A549 (cell line): ENCODE results near the gene ERP44. TPM values are rescaled to one million over a fixed set of nuclear protein-coding genes. Genes with fewer than 3 reads are reported as not detected.

Experiments used
- ATAC-seq, 2 experiments: fragments of 200-7000 bp in 1 of 2; fragments of >200 bp in 1 of 2; cut with Nextera tagmentation in 1 of 2; cut with Tn5 transposase in 1 of 2; 3 replicates each; pipeline versions ENCODE4 v1.8.0 to v1.9.1; 2018 to 2020; ENCODE audit warnings: mild to moderate bottlenecking in 1 of 2, moderate library complexity in 1 of 2
- CTCF ChIA-PET: fragments of 300-600 bp; sonication (Branson Sonifier 250); formaldehyde crosslinking; extraction: SDS; loops from one replicate; lab custom pipeline; 2021; ENCODE audit warnings: antibody characterized with exemption, inconsistent platforms; lab: Yijun Ruan, JAX
- POLR2A ChIA-PET: fragments of 350-600 bp; formaldehyde crosslinking; extraction: SDS; loops from one replicate; lab custom pipeline; 2021; ENCODE audit warnings: antibody characterized with exemption, inconsistent platforms; lab: Yijun Ruan, JAX
- DNase-seq, 2 experiments: peaks; one replicate each; pipeline versions ENCODE4 v3.0.0 to v3.0.0-alpha.2; 2011 to 2016; ENCODE audit warnings: low read depth in 1 of 2, low spot score in 1 of 2
- FAIRE-seq: peaks from 2 replicates; lab custom pipeline; 2011; peaks lifted over from hg19 to GRCh38; lab: Jason Lieb, UNC
- H3K27ac ChIP-seq, 2 experiments: fragments of >200 bp; sonication (Bioruptor Twin); formaldehyde crosslinking; 3 replicates each; pipeline ENCODE4 v1.5.1; 2016 to 2017
- H3K4me1 ChIP-seq: fragments of >200 bp; sonication (Bioruptor Twin); formaldehyde crosslinking; 3 replicates; pipeline ENCODE4 v1.6.1; 2016
- H3K4me2 ChIP-seq: fragments of >200 bp; sonication (Bioruptor Twin); formaldehyde crosslinking; 3 replicates; pipeline ENCODE4 v1.6.1; 2016
- H3K4me3 ChIP-seq: fragments of >200 bp; sonication (Bioruptor Twin); formaldehyde crosslinking; 3 replicates; pipeline ENCODE4 v1.5.1; 2016
- H3K9me3 ChIP-seq: fragments of >200 bp; sonication (Bioruptor Twin); formaldehyde crosslinking; 3 replicates; pipeline ENCODE4 v1.6.1; 2016
- BCL3 ChIP-seq: fragments of >200 bp; sonication (Bioruptor Twin); formaldehyde crosslinking; IDR thresholded peaks from 3 replicates; pipeline ENCODE4 v1.6.1; 2016
- CBX2 ChIP-seq: fragments of 200-600 bp; sonication (generic); IDR thresholded peaks from 2 replicates; pipeline ENCODE4 v1.6.1; 2016; ENCODE audit warnings: low read depth, mild to moderate bottlenecking, borderline replicate concordance
- CBX8 ChIP-seq: fragments of 200-600 bp; sonication (generic); IDR thresholded peaks from 2 replicates; pipeline ENCODE4 v1.6.1; 2016
- CHD2 ChIP-seq: fragments of 150-350 bp; IDR thresholded peaks from 2 replicates; pipeline ENCODE4 v1.6.1; 2014; ENCODE audit warnings: low read length; ENCODE audit not compliant: partially characterized antibody
- EHF ChIP-seq: fragments of 250-450 bp; sonication (Bioruptor Pico); IDR thresholded peaks from 2 replicates; pipeline ENCODE4 v1.5.0; 2020; ENCODE audit warnings: mild to moderate bottlenecking
- EP300 ChIP-seq, 2 experiments: fragments of >200 bp; sonication (Bioruptor Twin); formaldehyde crosslinking; IDR thresholded peaks; 2 replicates in 1 of 2; 3 replicates in 1 of 2; pipeline ENCODE4 v1.6.1; 2016 to 2017
- FOSB ChIP-seq: fragments of 250-450 bp; sonication (Bioruptor Pico); IDR thresholded peaks from 2 replicates; pipeline ENCODE4 v1.5.0; 2020; ENCODE audit warnings: mild to moderate bottlenecking, moderate library complexity
- HOXA7 ChIP-seq: fragments of 250-450 bp; sonication (Bioruptor Pico); IDR thresholded peaks from 2 replicates; pipeline ENCODE4 v1.5.0; 2020; ENCODE audit warnings: mild to moderate bottlenecking, moderate library complexity
- HOXB5 ChIP-seq: fragments of 250-450 bp; sonication (Bioruptor Pico); IDR thresholded peaks from 2 replicates; pipeline ENCODE4 v1.5.0; 2020; ENCODE audit warnings: mild to moderate bottlenecking, moderate library complexity
- JUN ChIP-seq, 2 experiments: fragments of >200 bp; sonication (Bioruptor Twin); formaldehyde crosslinking; IDR thresholded peaks; 2 replicates in 1 of 2; 3 replicates in 1 of 2; pipeline ENCODE4 v1.6.1; 2016 to 2017
- JUNB ChIP-seq: fragments of >200 bp; sonication (Bioruptor Twin); formaldehyde crosslinking; IDR thresholded peaks from 2 replicates; pipeline ENCODE4 v1.6.1; 2016
- KDM5A ChIP-seq: fragments of 200-600 bp; sonication (generic); IDR thresholded peaks from 2 replicates; pipeline ENCODE4 v1.6.1; 2016; ENCODE audit warnings: antibody characterized with exemption, mild to moderate bottlenecking
- MAX ChIP-seq: IDR thresholded peaks from 2 replicates; pipeline ENCODE4 v1.6.1; 2012
- MYC ChIP-seq: IDR thresholded peaks from 2 replicates; pipeline ENCODE4 v1.6.1; 2012; ENCODE audit warnings: mild to moderate bottlenecking, inconsistent platforms, low read length, improper control_type of control experiment, borderline replicate concordance
- NR3C1 ChIP-seq: fragments of >200 bp; sonication (Bioruptor Twin); formaldehyde crosslinking; IDR thresholded peaks from 3 replicates; pipeline ENCODE4 v1.6.1; 2017
- PBX3 ChIP-seq: IDR thresholded peaks from 2 replicates; pipeline ENCODE4 v1.6.1; 2012
- PHF8 ChIP-seq: fragments of 200-600 bp; sonication (generic); IDR thresholded peaks from 2 replicates; pipeline ENCODE4 v1.6.1; 2016; ENCODE audit warnings: low read depth, mild to moderate bottlenecking, antibody characterized with exemption, moderate library complexity, borderline replicate concordance
- RCOR1 ChIP-seq: fragments of 150-350 bp; IDR thresholded peaks from 2 replicates; pipeline ENCODE4 v1.6.1; 2014; ENCODE audit warnings: antibody characterized with exemption, low read length, low read depth
- RFX5 ChIP-seq: fragments of 450-650 bp; IDR thresholded peaks from 2 replicates; pipeline ENCODE4 v1.7.1; 2014; ENCODE audit warnings: antibody characterized with exemption, mild to moderate bottlenecking, moderate library complexity
- SMC3 ChIP-seq: fragments of >200 bp; sonication (Bioruptor Twin); formaldehyde crosslinking; IDR thresholded peaks from 3 replicates; pipeline ENCODE4 v1.6.1; 2018; ENCODE audit warnings: inconsistent platforms
- USF2 ChIP-seq: fragments of 450-650 bp; IDR thresholded peaks from 2 replicates; pipeline ENCODE4 v1.6.1; 2014; ENCODE audit warnings: antibody characterized with exemption
- ZSCAN20 ChIP-seq: fragments of 250-450 bp; sonication (Bioruptor Pico); IDR thresholded peaks from 2 replicates; pipeline ENCODE4 v1.8.0; 2022; ENCODE audit warnings: mild to moderate bottlenecking, moderate library complexity
- WGBS: methylation state at CpG from one replicate; pipeline ENCODE4 v1.1.6; 2017; ENCODE audit errors: missing lambda C conversion rate; 5-methylcytosine and 5-hydroxymethylcytosine counted together
- polyA plus RNA-seq, 4 experiments: library from polyadenylated mRNA; depleted of rRNA in 3 of 4; stranded (reverse); fragments of >200 nt; fragmentation: RNase III in 1 of 4; extraction: RNeasy Plus Mini Kit Qiagen cat#74134 plus additional on column Dnase treatment in 1 of 4; gene quantifications; 2 replicates in 3 of 4; 3 replicates in 1 of 4; pipeline ENCODE4 v1.2.3, GENCODE V29; 2011 to 2017
- TF ChIP-seq, protein P1 (sequence below): fragments of 250-450 bp; sonication (Bioruptor Pico); IDR thresholded peaks from 2 replicates; pipeline ENCODE4 v1.5.0; 2021; ENCODE audit warnings: mild to moderate bottlenecking, moderate library complexity, borderline replicate concordance
- TF ChIP-seq, protein P2 (sequence below): IDR thresholded peaks from 2 replicates; pipeline ENCODE4 v1.6.1; 2012; ENCODE audit warnings: low read depth, borderline replicate concordance
- TF ChIP-seq, protein P3 (sequence below): fragments of 250-450 bp; sonication (Bioruptor Pico); IDR thresholded peaks from 2 replicates; pipeline ENCODE4 v1.5.0; 2020; ENCODE audit warnings: low read depth, mild to moderate bottlenecking, moderate library complexity

Gene ERP44
- polyA plus RNA-seq, 2 of the 4 experiments (the other 2 are of a cell fraction) = 12.4 to 19.4 TPM

DNA sequence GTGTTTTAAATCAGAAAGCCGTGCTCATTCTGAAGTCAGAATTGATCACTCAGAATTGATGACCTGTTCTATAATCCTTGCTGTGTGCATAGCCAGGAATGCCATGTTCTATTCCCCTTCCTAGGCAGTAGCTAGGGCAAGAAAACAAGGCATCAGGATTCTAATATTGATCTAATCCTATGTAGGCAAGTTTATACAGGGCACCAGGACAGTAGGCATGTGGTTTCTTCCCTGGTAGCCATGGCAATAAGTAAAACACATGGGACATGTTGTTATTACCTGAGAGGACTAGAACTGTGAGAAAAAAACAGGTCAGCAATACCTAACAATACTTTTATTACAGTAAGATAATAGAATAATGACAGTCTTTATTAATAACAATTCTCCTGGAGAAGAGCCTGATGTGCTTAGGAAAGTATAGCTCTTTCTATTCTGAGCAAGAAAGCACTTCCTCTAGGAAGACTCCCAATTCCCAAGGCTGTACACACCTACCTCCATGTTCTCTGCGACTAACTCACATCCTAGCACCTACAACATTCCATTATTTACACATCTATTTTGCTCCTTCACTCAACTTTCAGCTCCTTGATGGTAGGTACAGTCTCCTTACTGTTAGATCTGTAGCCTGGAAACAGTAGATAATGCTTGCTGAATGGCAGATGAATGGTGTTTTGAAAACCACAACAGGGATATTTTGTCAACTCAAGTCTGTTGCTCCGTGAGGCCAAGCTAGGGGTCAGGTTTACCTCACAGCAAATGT is 121.6 kb downstream of the ERP44 start:
- no peak for TF ChIP-seq CHD2
- no peak for TF ChIP-seq MYC
- no peak for TF ChIP-seq CBX2
- no peak for TF ChIP-seq JUN (IDR thresholded peaks at IDR 0.05)
- no peak for TF ChIP-seq HOXA7
- TF ChIP-seq KDM5A = no peak
- TF ChIP-seq EP300 (IDR thresholded peaks at IDR 0.05) = no peak
- no peak overlapping the region for H3K4me2 ChIP-seq
- ChIA-PET CTCF (interaction anchor here (0.5 to 1.1 kb wide), 3 partner anchors 11 to 168 kb away, joined by 3 to 4 read pairs (median 4); no protein-coding TSS in a partner anchor), POLR2A (no interaction called here)
- 96% methylated on average over 3 of the region's 3 CpGs for WGBS
- DNase-seq (no peak), FAIRE-seq (no peak), ATAC-seq (no peak)
- no peaks in the 10 kb centered on the region for H3K9me3 ChIP-seq
- H3K4me1 ChIP-seq = no peaks in the 10 kb centered on the region
- H3K4me3 ChIP-seq = no peak overlapping the region
- H3K27ac ChIP-seq = no peak overlapping the region

DNA sequence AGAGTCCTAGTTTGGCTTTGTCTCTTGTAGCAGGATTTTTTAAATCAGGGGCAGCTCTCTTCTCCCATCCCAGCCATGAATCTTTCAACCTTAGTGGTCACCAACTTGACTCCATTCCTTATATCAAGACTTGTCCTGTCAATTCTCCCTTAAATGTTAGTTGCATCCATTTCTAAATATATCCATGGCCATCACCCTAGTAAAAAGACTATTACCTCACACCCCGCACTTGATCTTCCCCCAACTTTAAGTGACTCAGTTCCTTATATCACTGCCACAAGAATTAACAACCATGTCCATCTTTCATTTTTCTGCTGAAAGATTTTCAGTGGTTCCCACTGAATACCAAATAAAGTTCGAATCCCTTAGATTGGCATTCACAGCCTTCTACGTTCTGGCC is 125.3 kb downstream of the ERP44 start:
- no peaks in the 10 kb centered on the region for H3K9me3 ChIP-seq
- no peak overlapping the region for H3K27ac ChIP-seq
- no peak for ATAC-seq
- no peak for DNase-seq
- no peaks in the 10 kb centered on the region for H3K4me1 ChIP-seq
- CTCF ChIA-PET = interaction anchor here (0.6 to 0.8 kb wide), 2 partner anchors 17 to 758 kb away, joined by 3 to 4 read pairs; no protein-coding TSS in a partner anchor
- H3K4me2 ChIP-seq = no peak overlapping the region
- FAIRE-seq = no peak
- H3K4me3 ChIP-seq = no peak overlapping the region
- WGBS = 98% methylated on average over 3 of the region's 3 CpGs
- TF ChIP-seq, protein P1, sequence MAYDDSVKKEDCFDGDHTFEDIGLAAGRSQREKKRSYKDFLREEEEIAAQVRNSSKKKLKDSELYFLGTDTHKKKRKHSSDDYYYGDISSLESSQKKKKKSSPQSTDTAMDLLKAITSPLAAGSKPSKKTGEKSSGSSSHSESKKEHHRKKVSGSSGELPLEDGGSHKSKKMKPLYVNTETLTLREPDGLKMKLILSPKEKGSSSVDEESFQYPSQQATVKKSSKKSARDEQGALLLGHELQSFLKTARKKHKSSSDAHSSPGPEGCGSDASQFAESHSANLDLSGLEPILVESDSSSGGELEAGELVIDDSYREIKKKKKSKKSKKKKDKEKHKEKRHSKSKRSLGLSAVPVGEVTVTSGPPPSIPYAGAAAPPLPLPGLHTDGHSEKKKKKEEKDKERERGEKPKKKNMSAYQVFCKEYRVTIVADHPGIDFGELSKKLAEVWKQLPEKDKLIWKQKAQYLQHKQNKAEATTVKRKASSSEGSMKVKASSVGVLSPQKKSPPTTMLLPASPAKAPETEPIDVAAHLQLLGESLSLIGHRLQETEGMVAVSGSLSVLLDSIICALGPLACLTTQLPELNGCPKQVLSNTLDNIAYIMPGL (CRISPR knock-in tag) = no peak
- TF ChIP-seq NR3C1 = no peak
- TF ChIP-seq, protein P2, sequence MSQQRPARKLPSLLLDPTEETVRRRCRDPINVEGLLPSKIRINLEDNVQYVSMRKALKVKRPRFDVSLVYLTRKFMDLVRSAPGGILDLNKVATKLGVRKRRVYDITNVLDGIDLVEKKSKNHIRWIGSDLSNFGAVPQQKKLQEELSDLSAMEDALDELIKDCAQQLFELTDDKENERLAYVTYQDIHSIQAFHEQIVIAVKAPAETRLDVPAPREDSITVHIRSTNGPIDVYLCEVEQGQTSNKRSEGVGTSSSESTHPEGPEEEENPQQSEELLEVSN = no peak
- no peak for TF ChIP-seq RCOR1
- TF ChIP-seq MAX = no peak
- no peak for TF ChIP-seq HOXB5 (CRISPR knock-in tag)
- no peak for TF ChIP-seq FOSB (CRISPR knock-in tag)
- TF ChIP-seq SMC3 = no peak
- no peak for TF ChIP-seq JUNB
- no peak for TF ChIP-seq USF2
- TF ChIP-seq, all 56 proteins: peak for 0
- POLR2A ChIA-PET = no interaction called here

DNA sequence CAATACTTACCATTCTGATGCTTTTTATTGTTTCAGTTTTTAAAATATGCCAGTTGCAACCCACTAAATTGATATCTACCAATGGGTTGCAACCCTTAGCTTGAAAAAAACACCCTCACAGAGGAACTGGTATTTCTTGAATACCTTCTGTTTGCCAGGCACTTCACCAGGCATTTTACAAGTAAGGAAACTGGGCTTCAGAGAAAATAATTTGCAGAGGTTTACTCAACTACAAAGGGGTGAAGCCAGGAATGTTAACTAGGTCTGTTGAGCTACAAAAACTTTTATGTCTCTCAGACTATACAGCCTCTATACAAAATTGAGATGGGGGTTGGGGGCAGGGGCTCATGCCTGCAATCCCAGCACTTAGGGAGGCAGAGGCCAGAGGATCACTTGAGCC is 127.4 kb downstream of the ERP44 start:
- H3K4me2 ChIP-seq = no peak overlapping the region
- ChIA-PET CTCF (interaction anchor here (1.6 kb wide), 1 partner anchor 9 kb away, joined by 6 read pairs; no protein-coding TSS in a partner anchor), POLR2A (no interaction called here)
- DNase-seq = no peak
- H3K4me3 ChIP-seq = no peak overlapping the region
- H3K27ac ChIP-seq = no peak overlapping the region
- no peak for ATAC-seq
- H3K4me1 ChIP-seq = peaks cover 6% of the 10 kb centered on the region; the same call in 2 of the 3 replicates
- H3K9me3 ChIP-seq = no peaks in the 10 kb centered on the region
- FAIRE-seq = no peak
- TF ChIP-seq HOXB5 (CRISPR knock-in tag) (no peak), RFX5 (no peak), EHF (CRISPR knock-in tag) (no peak), BCL3 (no peak), ZSCAN20 (CRISPR knock-in tag) (no peak), PBX3 (no peak), PHF8 (no peak), RCOR1 (no peak), CBX8 (no peak)
- TF ChIP-seq, protein P3, sequence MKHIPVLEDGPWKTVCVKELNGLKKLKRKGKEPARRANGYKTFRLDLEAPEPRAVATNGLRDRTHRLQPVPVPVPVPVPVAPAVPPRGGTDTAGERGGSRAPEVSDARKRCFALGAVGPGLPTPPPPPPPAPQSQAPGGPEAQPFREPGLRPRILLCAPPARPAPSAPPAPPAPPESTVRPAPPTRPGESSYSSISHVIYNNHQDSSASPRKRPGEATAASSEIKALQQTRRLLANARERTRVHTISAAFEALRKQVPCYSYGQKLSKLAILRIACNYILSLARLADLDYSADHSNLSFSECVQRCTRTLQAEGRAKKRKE (CRISPR knock-in tag) = no peak
- TF ChIP-seq, protein P1 (CRISPR knock-in tag) = no peak
